K562 (cell line): ENCODE results near the gene COL1A1. TPM values are rescaled to one million over a fixed set of nuclear protein-coding genes. Genes with fewer than 3 reads are reported as not detected.

Experiments used
- DNMT1 ChIP-seq: fragments of 450-650 bp; IDR thresholded peaks from 2 replicates; pipeline ENCODE4 v1.6.1; 2016; ENCODE audit warnings: antibody characterized with exemption, mild to moderate bottlenecking
- E2F3 ChIP-seq: fragments of 250-450 bp; sonication (Bioruptor Pico); IDR thresholded peaks from 2 replicates; pipeline ENCODE4 v1.4.0; 2020; ENCODE audit warnings: mild to moderate bottlenecking
- ESRRA ChIP-seq: fragments of 450-650 bp; IDR thresholded peaks from 2 replicates; pipeline ENCODE4 v1.6.1; 2014; ENCODE audit warnings: low read depth, mild to moderate bottlenecking, moderate library complexity, borderline replicate concordance
- GATAD2B ChIP-seq: fragments of 450-650 bp; IDR thresholded peaks from 2 replicates; pipeline ENCODE4 v1.6.1; 2017; ENCODE audit warnings: mild to moderate bottlenecking, borderline replicate concordance
- MTF1 ChIP-seq: fragments of 250-450 bp; sonication (Bioruptor Pico); IDR thresholded peaks from 2 replicates; pipeline ENCODE4 v1.9.0; 2021; ENCODE audit warnings: moderate library complexity, mild to moderate bottlenecking, inconsistent platforms, borderline replicate concordance
- NCOA2 ChIP-seq, 2 experiments: fragments of 450-650 bp; IDR thresholded peaks; 2 replicates each; pipeline ENCODE4 v1.6.1; 2018; ENCODE audit warnings: mild to moderate bottlenecking in 2 of 2, moderate library complexity in 1 of 2; ENCODE audit not compliant: partially characterized antibody in 2 of 2
- NCOA6 ChIP-seq: fragments of 450-650 bp; IDR thresholded peaks from 2 replicates; pipeline ENCODE4 v1.6.1; 2017; ENCODE audit warnings: mild to moderate bottlenecking
- NELFE ChIP-seq: IDR thresholded peaks from 2 replicates; pipeline ENCODE4 v1.6.1; 2011; ENCODE audit warnings: mild to moderate bottlenecking; ENCODE audit not compliant: insufficient read depth, insufficient read length
- NFATC3 ChIP-seq: fragments of 450-650 bp; IDR thresholded peaks from 2 replicates; pipeline ENCODE4 v1.6.1; 2017; ENCODE audit warnings: mild to moderate bottlenecking
- NFE2 ChIP-seq: IDR thresholded peaks from 2 replicates; pipeline ENCODE4 v1.6.1; 2014; ENCODE audit warnings: antibody characterized with exemption, low read depth
- NKRF ChIP-seq: fragments of 450-650 bp; IDR thresholded peaks from 2 replicates; pipeline ENCODE4 v1.6.1; 2016; ENCODE audit warnings: borderline replicate concordance
- RCOR1 ChIP-seq, 2 experiments: IDR thresholded peaks; 2 replicates each; pipeline ENCODE4 v1.6.1; 2012; ENCODE audit warnings: low read depth in 2 of 2, low read length in 2 of 2, borderline replicate concordance in 1 of 2, improper control_type of control experiment in 1 of 2
- TAF15 ChIP-seq: fragments of 200-400 bp; formaldehyde crosslinking; IDR thresholded peaks from 2 replicates; pipeline ENCODE4 v1.6.1; 2017; ENCODE audit warnings: mild to moderate bottlenecking, low read depth, low read length, moderate library complexity
- TEAD1 ChIP-seq, 2 experiments: fragments of 450-650 bp in 1 of 2; sonication (generic) in 1 of 2; formaldehyde crosslinking; IDR thresholded peaks; 2 replicates each; pipeline versions ENCODE4 v1.4.0 to v1.8.0; 2020 to 2022; ENCODE audit warnings: mild to moderate bottlenecking in 2 of 2, missing genetic modification reagents in 1 of 2
- TFAM ChIP-seq: fragments of 250-450 bp; sonication (Bioruptor Pico); conservative IDR thresholded peaks from 2 replicates; pipeline ENCODE4 v1.5.0; 2021; ENCODE audit warnings: mild to moderate bottlenecking, moderate library complexity
- THRAP3 ChIP-seq: fragments of 450-650 bp; IDR thresholded peaks from 2 replicates; pipeline ENCODE4 v1.6.1; 2016; ENCODE audit warnings: mild to moderate bottlenecking, inconsistent platforms, borderline replicate concordance
- ZNF239 ChIP-seq: fragments of 250-450 bp; sonication (Bioruptor Pico); IDR thresholded peaks from 2 replicates; pipeline ENCODE4 v1.4.0; 2020; ENCODE audit warnings: mild to moderate bottlenecking
- ZNF518B ChIP-seq: fragments of 250-450 bp; sonication (Bioruptor Pico); IDR thresholded peaks from 2 replicates; pipeline ENCODE4 v1.5.0; 2021; ENCODE audit warnings: mild to moderate bottlenecking, moderate library complexity
- ZNF695 ChIP-seq: fragments of 450-650 bp; formaldehyde crosslinking; IDR thresholded peaks from 2 replicates; pipeline ENCODE4 v1.4.0; 2020; ENCODE audit warnings: mild to moderate bottlenecking, moderate library complexity
- polyA plus RNA-seq, 8 experiments: library from polyadenylated mRNA; depleted of rRNA in 4 of 8; stranded (reverse) in 5 of 8; unstranded in 3 of 8; fragments of >200 nt; fragmentation: Nextera tagmentation in 2 of 8; fragmentation: Illumina TruSeq in 1 of 8; extraction: Ambion mirVana in 2 of 8; extraction: Trizol in 1 of 8; gene quantifications; 2 replicates each; pipeline versions ENCODE4 v1.2.1 to v1.2.3, GENCODE V29; 2011 to 2014; ENCODE audit warnings: inconsistent platforms in 1 of 8, missing spikeins in 1 of 8
- total RNA-seq, 7 experiments: library from RNA; depleted of rRNA in 6 of 7; stranded (reverse); fragments of >200 nt in 6 of 7; fragmentation: Illumina TruSeq in 2 of 7; extraction: Trizol in 2 of 7; gene quantifications; 2 replicates each; pipeline versions ENCODE4 v1.2.1 to v1.2.3, GENCODE V29; 2011 to 2021; ENCODE audit warnings: low replicate concordance in 1 of 7
- TF ChIP-seq, protein P1 (sequence below), 3 experiments: fragments of 200-800 bp in 1 of 3; fragments of 250-450 bp in 1 of 3; fragments of 450-650 bp in 1 of 3; sonication (Bioruptor Pico) in 1 of 3; sonication (Bioruptor generic) in 1 of 3; formaldehyde crosslinking in 1 of 3; IDR thresholded peaks; 2 replicates each; pipeline versions ENCODE4 v1.6.1 to v1.8.0; 2016 to 2022; ENCODE audit warnings: mild to moderate bottlenecking in 2 of 3, missing genetic modification characterization in 2 of 3, missing compliant biosample characterization in 1 of 3, moderate library complexity in 1 of 3

COL1A1 gene
- total and polyA plus RNA-seq, 9 of the 15 experiments (the other 6 are each of a cell fraction or from before 2014, with no cell fraction given) = 0.04 to 3.4 (median 0.18) TPM

GRCh38 chr17:50169121-50169764 lies 32.2 kb downstream of the COL1A1 start (continued):
- TF ChIP-seq NCOA2 (IDR thresholded peaks at IDR 0.05; ENCODE audit: partially characterized antibody in 2 of 2) = no peak
- TF ChIP-seq ZNF239 (CRISPR knock-in tag) = no peak
- no peak for TF ChIP-seq THRAP3
- no peak for TF ChIP-seq NELFE
- no peak for TF ChIP-seq ZNF518B (CRISPR knock-in tag)
- TF ChIP-seq RCOR1 (IDR thresholded peaks at IDR 0.05; ENCODE audit: borderline replicate concordance in 1 of 2, low read depth in 2 of 2, low read length in 2 of 2) = peak in 1 of 2 experiments; percentile 68; a peak in 1 of 4 replicates
- TF ChIP-seq DNMT1 = no peak
- no peak for TF ChIP-seq ESRRA
- no peak for TF ChIP-seq NKRF
- TF ChIP-seq TEAD1 (CRISPR knock-in tag; IDR thresholded peaks at IDR 0.05) = no peak
- TF ChIP-seq GATAD2B = no peak
- no peak for TF ChIP-seq ZNF695
- TF ChIP-seq TFAM (CRISPR knock-in tag) = no peak
- TF ChIP-seq NFATC3 = no peak
- no peak for TF ChIP-seq MTF1 (CRISPR knock-in tag)
- no peak for TF ChIP-seq NFE2
- no peak for TF ChIP-seq TAF15
- TF ChIP-seq, protein P1, sequence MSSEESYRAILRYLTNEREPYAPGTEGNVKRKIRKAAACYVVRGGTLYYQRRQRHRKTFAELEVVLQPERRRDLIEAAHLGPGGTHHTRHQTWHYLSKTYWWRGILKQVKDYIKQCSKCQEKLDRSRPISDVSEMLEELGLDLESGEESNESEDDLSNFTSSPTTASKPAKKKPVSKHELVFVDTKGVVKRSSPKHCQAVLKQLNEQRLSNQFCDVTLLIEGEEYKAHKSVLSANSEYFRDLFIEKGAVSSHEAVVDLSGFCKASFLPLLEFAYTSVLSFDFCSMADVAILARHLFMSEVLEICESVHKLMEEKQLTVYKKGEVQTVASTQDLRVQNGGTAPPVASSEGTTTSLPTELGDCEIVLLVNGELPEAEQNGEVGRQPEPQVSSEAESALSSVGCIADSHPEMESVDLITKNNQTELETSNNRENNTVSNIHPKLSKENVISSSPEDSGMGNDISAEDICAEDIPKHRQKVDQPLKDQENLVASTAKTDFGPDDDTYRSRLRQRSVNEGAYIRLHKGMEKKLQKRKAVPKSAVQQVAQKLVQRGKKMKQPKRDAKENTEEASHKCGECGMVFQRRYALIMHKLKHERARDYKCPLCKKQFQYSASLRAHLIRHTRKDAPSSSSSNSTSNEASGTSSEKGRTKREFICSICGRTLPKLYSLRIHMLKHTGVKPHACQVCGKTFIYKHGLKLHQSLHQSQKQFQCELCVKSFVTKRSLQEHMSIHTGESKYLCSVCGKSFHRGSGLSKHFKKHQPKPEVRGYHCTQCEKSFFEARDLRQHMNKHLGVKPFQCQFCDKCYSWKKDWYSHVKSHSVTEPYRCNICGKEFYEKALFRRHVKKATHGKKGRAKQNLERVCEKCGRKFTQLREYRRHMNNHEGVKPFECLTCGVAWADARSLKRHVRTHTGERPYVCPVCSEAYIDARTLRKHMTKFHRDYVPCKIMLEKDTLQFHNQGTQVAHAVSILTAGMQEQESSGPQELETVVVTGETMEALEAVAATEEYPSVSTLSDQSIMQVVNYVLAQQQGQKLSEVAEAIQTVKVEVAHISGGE (CRISPR knock-in tag; IDR thresholded peaks at IDR 0.05) = no peak
- no peak for TF ChIP-seq NCOA6
- TF ChIP-seq E2F3 = no peak
